Activated CD4-positive, CD25-positive, alpha-beta regulatory T cell treated with anti-CD3 and anti-CD28 coated beads, Interleukin-2, amount 50 U/mL, for 72 hours (primary cell): Measurements from ENCODE around the gene ASF1A.
A peak's percentile ranks its signal among the peaks of the same experiment; 100 is the strongest.
"Not testable (repeated sequence)": the region's sequence is repeated elsewhere in the genome, so short reads cannot be mapped to it uniquely, and the experiment has no call there.

Experiments
- DNase-seq: peaks from one replicate; pipeline ENCODE4 v3.0.0; 2021

The ASF1A gene

GRCh38 chr6:118893807-118894424 lies at the start of gene ASF1A:
Gene ASF1A, plus strand, starts transcription at chr6:118894152. Its CDS starts 262 bp downstream, at chr6:118894414.
- peak; percentile 87 for DNase-seq

DNA sequence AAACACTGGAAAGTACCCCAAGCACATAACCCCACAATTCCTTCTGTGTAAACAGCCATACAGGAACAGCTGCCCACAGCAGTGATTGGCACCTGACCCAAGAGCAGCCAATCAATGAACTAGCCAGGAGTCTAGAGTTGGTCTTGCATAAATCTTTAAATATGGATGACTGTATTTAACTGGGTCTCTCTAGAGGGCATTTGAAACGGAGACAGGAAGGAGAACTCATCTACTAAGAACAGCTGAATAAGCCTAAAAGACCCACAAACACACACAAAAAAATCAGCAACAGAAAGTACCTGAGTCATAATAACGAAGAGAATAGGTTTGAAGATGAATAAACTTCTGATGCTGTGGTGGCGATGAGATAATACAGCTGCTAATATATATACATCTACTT lies 49.0 kb upstream of the ASF1A start:
- no peak for DNase-seq

- DNase-seq: no peak
Observed at GRCh38 chr6:118853408-118853807, 40.5 kb upstream of the ASF1A start.

GRCh38 chr6:118856301-118856700 lies 37.7 kb upstream of the ASF1A start:
- no peak for DNase-seq

- no peak for DNase-seq
Observed at GRCh38 chr6:118859517-118860064, 34.4 kb upstream of the ASF1A start.

DNA sequence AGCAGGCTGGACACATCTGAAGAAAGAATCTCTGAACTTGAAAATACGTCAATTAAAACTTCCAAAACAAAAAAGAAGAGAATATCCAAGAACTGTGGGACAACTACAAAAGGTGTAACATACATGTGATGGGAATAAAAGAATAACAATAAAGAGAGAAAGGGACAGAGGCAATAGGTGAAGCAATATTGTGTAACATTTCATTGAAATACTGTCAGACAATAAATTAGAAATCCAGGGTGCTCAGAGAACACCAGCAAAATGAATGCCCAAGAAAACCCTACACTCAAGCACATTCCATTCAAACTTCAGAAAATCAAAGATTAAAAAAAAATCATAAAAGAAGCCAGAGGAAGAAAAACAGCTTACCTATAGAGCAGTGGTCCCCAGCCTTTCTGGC lies 33.6 kb upstream of the ASF1A start:
- DNase-seq: no peak

- no peak for DNase-seq
Observed at GRCh38 chr6:118860880-118861279, 33.1 kb upstream of the ASF1A start.

- DNase-seq: no peak
Observed at GRCh38 chr6:118862443-118862842, 31.5 kb upstream of the ASF1A start.

DNA sequence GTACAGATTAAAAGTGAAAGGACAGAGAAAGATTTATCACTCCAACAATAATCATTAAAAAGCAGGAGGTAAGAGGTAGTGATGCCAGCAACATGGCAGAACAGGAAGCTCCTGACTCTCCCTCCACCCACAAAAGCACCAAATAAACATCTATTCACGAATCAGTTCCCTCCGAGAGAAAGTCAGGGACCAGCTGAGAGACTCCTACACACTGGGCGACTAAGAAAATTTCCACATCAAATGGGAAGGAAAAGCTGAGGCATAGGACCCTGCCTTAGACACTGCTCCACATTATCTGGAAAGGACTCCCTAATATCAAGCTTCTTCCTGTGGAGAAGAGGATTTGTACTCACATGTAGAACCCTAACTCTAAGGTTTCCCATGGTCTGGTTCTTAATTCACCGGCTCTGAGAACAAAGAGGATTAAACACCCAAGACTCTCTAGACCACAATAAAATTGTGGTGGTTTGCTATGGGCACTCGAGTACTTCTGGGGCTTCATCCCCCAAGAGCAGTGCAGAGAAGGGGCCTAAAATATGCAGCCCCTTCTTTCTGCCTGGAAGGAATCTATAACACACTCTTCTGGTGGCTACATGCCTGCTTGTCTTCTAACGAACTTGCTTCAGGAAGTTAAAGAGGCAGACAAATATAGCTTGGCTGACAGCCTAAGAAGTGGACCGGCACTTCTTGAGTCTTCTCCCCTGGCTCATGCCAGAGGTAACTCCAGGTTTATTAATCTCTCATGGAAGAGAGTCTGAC lies 29.4 kb upstream of the ASF1A start:
- DNase-seq: no peak

DNA sequence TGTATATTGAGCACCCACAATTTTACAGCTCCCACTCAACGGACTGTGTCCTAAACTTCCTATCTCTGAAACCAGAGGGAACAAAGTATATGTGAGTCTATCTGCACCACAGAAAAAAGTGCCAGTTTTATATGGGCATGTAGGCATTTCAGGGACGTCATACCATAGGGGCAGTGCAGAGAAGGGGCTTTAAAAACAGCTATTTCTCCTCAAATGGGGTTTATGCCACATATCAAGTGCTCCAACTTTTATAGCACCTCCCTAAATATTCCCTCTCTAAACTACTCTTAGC lies 28.9 kb upstream of the ASF1A start:
- no peak for DNase-seq

GRCh38 chr6:118867181-118867580 lies 26.8 kb upstream of the ASF1A start:
- DNase-seq: no peak

- not testable (repeated sequence) for DNase-seq
Observed at GRCh38 chr6:118868901-118869300, 25.1 kb upstream of the ASF1A start.

- DNase-seq: no peak
Observed at GRCh38 chr6:118869350-118869749, 24.6 kb upstream of the ASF1A start.

GRCh38 chr6:118869894-118870589 lies 23.9 kb upstream of the ASF1A start:
- DNase-seq: no peak

DNA sequence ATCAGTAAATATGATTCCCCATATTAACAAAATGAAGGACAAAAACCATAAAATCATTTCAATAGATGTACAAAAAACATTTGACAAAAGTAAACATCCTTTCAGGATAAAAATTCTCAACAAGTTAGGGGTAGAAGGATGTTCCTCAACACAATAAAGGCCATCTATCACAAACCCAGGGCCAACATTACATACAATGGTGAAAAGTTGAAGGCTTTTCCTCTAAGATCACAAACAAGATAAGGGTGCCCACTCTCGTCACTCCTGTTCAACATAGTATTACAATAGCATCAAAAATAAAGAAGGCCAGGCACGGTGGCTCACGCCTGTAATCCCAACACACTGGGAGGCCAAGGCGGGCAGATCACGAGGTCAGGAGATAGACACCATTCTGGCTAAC lies 22.6 kb upstream of the ASF1A start:
- DNase-seq: no peak

DNA sequence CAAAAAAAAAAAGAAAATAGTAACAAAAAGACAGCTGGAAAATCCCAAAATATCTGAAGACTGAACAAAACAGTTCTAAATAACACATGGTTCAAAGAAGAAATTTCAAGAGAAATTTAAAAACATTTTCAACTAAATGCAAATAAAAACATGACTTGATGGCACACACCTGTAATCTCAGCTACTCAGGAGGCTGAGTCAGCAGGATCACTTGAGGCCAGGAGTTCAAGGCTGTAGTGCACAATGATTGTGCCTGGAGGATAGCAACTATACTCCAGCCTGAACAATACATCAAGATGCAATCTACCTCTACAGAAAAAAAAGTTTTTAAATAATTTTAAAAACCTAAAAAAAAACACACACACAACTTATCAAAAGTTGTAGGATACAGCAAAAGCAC lies 21.6 kb upstream of the ASF1A start:
- DNase-seq: no peak

- no peak for DNase-seq
Observed at GRCh38 chr6:118872726-118873125, 21.2 kb upstream of the ASF1A start.

- DNase-seq: no peak
Observed at GRCh38 chr6:118873239-118873638, 20.7 kb upstream of the ASF1A start.

DNA sequence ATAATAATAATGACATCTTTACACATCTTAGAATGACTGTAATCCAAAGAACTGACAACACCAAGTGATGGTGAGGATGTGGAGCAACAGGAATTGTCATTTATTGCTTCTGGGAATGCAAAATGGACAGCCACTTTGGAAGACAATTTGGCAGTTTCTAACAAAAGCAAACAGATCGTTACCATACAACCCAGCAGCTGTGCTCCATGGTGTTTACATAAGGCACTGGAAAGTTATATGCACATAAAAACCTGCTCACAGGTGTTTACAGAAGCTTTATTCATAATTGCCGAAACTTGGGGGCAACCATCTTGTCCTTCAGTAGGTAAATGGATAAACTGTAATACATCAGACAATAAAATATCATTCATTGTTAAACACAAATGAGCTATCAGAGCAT lies 18.3 kb upstream of the ASF1A start:
- no peak for DNase-seq

GRCh38 chr6:118876198-118876597 lies 17.8 kb upstream of the ASF1A start:
- DNase-seq: no peak

DNA sequence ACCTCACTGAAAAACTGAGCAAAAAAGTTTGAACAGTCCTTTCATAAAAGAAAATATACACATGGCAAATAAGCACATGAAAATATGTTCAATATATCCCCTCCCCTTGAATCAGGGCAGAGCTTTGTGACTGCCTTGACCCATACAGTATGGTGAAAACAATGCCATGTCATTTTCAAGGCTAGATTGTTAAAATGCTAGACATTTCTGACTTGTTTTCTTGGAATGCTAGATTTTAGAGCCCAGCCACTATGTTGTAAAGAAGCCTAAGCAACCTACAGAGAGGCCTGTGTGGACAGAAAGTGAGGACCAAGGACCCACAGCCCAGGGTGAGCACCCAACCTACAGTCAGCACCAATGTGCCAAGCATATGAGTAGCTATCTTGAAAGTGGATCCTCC lies 17.1 kb upstream of the ASF1A start:
- no peak for DNase-seq

DNA sequence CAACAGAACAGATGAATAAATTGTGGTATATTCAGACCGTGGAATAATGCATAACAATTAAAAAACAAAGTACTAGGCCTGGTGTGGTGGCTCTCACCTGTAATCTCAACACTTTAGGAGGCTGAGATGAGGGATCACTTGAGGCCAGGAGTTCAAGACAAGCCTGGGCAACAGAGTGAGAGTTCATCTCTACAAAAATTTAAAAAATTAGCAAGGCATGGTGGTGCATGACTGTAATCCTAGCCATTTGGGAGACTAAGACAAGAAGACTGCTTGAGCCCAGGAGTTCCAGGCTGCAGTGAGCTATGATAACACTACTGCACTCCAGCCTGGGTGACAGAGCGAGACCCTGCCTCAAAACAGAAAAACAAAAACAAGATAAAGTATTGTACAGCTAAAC lies 16.1 kb upstream of the ASF1A start:
- DNase-seq: no peak

DNA sequence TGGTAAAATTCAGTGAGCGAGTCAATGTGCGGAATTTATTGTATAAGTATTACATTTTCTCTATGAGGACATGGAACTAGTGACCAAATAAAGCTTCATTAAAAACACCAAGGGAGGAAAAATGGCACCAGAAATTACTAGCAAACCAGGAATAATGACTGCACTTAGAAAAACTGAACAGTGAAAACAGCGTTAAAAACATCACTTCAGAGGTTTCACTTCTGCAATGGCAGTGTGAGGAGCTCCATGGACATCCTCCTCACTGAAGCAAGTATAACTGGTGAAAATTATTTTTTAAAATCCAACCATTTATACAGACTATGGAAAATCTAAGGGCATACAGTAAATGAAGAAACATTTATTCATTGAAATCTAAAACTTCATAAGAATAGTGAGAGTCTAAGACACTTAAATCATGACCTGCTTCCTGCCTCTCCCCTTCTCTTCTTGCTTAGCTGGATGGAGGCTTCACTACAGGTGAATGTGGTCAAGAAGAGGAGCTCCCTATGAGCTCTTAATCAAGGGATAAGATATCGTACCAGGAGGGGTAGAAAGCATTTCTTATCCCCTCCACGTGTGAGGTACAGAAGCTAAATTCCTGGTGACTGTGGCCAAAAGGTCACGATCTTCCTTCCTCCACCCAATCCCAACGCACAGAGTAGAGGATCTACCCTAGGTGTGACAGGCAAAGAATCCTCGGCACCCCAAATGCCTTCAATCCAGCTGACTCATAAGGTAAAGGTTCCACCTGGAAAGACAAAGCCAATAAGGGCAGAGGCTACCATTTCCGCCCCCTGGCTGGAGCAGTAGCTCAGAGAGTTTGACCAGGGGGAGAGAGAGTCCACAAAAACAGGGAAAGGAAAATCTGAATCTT lies 12.3 kb upstream of the ASF1A start:
- DNase-seq: no peak
